ENCODE results near the gene CCN6.

DNA sequence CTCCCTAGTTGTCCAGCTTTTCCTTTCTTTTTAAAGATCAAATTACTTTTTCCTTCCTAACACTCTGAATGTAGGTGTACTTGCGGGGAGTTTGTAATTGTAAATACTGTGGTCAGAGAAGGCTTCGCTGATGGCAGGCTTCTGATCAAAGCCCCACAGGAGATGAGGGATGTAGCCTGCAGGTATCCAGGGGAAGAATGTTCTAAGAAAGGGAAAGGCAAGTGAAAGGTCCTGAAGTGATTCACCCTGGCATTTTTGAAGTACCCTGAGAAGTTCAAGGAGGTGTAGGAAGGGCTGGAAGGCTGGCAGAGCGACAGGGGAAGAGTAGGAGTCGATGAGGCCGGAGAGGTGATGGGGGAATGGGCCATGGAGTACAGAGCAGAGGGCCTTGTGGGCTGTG is 38.2 kb upstream of the CCN6 start:
- TF ChIP-seq, protein P1, sequence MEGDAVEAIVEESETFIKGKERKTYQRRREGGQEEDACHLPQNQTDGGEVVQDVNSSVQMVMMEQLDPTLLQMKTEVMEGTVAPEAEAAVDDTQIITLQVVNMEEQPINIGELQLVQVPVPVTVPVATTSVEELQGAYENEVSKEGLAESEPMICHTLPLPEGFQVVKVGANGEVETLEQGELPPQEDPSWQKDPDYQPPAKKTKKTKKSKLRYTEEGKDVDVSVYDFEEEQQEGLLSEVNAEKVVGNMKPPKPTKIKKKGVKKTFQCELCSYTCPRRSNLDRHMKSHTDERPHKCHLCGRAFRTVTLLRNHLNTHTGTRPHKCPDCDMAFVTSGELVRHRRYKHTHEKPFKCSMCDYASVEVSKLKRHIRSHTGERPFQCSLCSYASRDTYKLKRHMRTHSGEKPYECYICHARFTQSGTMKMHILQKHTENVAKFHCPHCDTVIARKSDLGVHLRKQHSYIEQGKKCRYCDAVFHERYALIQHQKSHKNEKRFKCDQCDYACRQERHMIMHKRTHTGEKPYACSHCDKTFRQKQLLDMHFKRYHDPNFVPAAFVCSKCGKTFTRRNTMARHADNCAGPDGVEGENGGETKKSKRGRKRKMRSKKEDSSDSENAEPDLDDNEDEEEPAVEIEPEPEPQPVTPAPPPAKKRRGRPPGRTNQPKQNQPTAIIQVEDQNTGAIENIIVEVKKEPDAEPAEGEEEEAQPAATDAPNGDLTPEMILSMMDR (IDR thresholded peaks at IDR 0.05) = no peak
- TF ChIP-seq POLR2A (IDR thresholded peaks at IDR 0.05) = no peak
